ENCODE measurements around the gene OR2L3.
"Not testable (repeated sequence)": the region's sequence is repeated elsewhere in the genome, so short reads cannot be mapped to it uniquely, and the experiment has no call there.

The OR2L3 gene, protein sequence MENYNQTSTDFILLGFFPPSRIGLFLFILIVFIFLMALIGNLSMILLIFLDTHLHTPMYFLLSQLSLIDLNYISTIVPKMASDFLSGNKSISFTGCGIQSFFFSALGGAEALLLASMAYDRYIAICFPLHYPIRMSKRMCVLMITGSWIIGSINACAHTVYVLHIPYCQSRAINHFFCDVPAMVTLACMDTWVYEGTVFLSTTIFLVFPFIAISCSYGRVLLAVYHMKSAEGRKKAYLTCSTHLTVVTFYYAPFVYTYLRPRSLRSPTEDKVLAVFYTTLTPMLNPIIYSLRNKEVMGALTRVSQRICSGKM

DNA sequence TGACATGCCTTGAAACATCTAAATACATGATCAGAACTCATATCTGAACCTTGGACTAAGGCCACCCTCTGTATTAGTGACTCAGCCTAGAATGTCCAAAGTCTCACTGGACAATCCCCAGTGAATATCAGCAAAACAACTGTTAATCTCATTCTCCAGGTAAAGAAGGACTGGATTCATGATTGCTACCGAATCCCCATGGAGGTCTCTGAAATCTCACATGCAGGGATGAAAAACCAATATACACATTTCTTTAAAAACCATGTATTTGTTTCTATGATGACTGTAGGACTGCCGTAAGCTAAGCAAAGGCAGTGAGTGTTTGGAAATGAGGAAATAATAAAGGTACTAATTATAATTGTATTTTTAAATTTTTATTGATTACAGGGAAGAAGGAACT lies at the start of gene OR2L3:
Gene OR2L3, plus strand, starts transcription at position 301 of the 400 bp plus-strand sequence. CDS start 13,846 bp downstream, outside the sequence.
- no peak for DNase-seq

DNA sequence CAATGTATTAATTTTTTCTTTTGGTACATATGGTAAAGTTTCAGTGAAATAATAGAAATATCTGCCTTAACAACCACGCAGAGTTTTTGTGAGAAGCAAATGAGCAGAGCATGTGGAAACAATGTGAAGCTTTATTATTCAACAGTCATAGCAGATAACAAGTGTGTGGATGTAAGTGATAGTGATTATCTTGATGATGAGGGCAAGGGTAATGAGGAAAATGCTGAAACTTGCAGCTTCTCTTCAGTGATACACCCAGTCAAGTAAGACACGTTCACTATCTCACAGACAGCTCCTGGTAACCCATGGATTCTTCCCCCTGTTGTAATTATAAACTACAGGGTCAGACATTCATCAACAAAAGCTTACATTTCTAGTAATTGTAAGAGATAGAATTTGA lies 47.8 kb upstream of the OR2L3 start:
- DNase-seq: no peak

DNA sequence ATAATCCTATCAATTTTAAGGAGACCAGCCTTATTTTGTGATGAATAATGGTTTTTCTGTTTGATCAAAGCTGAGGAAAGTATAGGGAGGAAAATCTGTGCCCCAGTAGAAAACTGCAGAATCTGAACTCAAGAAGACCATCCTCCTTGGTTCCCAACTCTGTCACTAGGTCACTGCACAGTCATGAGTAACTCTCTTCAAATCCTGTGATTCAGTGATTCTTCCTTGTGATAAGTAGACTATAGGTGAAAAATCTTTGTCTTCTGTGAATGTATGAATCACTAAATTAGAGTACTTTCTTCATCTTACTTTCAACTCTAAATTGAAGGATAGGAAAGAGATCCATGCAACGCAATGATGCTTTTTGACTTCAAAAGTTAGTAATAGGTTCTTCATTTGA lies 46.5 kb upstream of the OR2L3 start:
- DNase-seq: no peak

DNA sequence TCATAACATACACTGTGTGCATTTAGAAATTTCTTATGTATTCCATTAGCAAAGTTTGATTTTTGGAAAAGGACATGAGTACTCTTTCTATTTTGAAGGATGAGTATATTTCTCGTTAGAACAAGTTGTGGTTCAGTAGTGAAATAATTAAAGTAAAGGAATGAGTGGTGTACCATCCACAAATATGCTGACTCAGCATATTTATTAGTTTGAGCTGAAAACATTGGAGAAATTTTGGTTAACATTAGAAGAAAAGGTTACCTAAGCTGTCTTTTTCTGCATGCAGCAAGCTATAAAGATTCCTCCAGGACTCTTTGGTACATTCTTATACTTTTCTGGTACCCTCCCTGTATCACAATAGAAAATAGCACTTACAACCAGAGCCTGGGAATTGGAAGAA lies 38.9 kb upstream of the OR2L3 start:
- no peak for DNase-seq

DNA sequence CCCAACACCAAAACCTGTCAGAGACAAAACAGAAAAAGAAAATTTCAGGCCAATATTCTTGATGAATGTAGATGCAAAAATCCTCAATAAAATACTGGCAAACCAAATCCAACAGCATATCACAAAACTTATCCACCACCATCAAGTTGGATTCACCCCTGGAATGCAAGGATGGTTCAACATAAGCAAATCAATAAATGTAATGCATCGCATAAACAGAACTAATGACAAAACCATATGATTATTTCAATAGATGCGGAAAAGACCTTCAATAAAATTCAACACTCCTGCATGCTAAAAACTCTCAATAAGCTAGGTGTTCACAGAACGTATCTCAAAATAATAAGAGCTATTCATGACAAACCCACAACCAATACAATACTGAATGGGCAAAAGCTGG lies 37.0 kb upstream of the OR2L3 start:
- no peak for DNase-seq

DNA sequence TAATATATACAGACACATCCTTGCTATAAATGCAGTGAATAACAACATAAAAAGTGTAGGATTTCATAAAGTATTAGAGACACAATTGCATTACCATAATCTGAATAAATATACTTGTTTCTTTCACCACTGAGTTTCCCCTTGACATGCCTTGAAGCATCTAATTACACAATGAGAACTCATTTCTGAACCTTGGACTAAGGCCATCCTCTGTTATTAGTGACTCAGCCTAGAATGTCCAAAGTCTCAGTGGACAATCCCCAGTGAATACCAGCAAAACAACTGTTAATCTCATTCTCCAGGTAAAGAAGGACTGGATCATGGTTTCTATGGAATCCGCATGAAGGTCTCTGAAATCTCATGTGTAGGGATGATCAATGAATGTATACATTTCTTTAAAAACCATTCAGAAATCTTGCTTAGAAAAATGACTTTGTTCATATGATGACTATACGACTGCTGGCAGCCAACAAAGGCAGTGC lies 33.4 kb upstream of the OR2L3 start, which contains the start of gene OR2L5:
Gene OR2L5, plus strand, starts transcription at position 432 of the 482 bp plus-strand sequence. CDS start 8,288 bp downstream, outside the sequence.
- no peak for DNase-seq

DNA sequence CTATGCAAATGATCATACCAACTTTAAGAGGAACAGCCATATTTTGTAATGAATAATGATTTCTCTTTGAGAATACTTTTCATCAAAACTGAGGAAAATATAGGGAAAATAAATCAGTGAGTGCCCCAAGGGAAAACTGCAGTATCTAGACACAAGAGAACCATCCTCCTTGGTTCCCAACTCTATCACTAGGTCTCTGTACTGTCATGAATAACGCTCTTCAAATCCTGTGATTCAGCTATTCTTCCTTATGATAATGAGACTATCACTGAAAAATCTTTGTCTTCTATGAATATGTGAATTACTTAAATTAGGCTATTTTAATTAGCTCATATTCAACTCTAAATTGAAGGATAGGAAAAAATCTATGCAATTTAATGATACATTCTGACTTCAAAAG lies 30.8 kb upstream of the OR2L3 start:
- no peak for DNase-seq

DNA sequence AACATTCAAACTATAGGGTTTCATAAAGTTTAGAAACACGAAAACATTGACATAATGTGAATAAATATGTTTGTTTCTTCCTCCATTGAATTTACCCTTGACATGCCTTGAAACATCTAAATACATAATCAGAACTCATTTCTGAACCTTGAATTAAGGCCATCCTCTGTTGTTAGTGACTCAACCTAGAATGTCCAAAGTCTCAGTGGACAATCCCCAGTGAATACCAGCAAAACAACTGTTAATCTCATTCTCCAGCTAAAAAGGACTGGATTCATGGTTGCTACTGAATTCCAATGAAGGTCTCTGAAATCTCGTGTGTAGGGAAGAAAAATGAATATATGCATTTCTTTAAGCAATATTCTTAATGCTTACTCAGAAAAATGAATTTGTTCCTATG lies 16.9 kb upstream of the OR2L3 start, which contains the start of gene OR2L2:
Gene OR2L2, plus strand, starts transcription at position 301 of the 400 bp plus-strand sequence. CDS start 8,198 bp downstream, outside the sequence.
- no peak for DNase-seq

DNA sequence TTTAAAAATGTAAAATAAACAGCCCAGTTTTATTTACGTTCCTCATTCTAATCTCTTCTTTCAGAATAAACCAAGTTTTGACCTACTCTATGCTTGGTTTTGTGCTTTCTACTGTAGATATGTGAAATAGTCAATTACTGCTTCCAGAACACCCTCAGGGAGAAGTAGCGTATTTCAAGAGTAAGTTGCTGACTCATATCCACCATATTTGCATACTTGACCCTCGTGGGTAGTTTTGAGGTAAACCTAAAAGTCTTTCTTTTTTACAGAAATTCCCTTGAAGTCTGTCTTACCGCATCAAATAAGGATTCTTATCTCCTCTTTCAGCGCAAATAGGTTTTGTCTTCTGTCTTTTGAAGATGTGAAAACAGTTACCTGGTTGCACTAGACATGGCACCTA lies 1.4 kb upstream of the OR2L3 start:
- DNase-seq: no peak

DNA sequence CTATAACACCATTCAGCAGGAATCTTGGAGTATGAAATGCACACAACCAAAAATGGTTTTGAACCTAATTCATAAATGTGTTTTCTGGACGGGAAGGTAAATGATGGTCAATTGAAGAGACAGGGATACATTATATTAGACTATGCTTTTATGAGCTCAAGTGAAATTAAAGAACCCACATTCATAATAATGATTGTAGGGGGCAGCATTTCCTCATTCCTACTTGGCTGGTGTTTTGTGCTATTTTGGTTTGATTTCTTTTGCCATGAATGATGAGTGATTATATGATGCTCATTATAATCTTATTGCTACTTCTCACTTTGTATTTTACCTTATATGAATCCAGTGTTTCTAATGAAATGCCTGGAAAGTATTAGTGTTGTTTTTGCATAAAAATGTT lies 372 bp downstream of the OR2L3 start:
- DNase-seq: no peak

DNA sequence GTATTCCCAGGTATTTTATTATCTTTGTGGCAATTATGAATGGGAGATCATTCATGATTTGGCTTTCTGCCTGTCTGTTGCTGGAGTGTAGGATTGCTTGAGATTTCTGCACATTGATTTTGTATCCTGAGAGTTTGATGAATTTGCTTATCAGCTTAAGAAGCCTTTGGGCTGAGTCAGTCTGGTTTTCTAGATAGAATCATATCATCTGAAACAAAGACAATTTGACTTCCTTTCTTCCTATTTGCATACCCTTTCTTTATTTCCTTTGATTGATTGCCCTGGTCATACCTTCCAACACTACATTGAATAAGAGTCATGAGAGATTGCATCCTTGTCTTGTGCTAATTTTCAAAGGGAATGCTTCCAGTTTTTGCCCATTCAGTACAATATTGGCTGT lies 8.0 kb downstream of the OR2L3 start:
- no peak for DNase-seq

DNA sequence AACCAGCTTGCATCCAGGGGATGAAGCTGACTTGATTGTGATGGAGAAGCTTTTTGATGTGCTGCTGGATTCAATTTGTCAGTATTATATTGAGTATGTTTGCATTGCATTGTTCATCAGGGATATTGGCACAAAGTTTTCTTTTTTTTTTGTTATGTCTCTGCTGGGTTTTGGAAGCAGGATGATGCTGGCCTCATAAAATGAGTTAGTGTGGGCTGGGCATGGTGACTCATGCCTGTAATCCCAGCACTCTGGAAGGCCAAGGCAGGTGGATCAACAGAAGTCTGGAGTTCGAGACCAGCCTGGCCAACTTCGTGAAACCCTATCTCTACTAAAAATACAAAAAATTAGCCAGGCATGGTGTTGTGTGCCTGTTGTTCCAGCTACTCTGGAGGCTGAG lies 8.6 kb downstream of the OR2L3 start:
- DNase-seq: no peak

DNA sequence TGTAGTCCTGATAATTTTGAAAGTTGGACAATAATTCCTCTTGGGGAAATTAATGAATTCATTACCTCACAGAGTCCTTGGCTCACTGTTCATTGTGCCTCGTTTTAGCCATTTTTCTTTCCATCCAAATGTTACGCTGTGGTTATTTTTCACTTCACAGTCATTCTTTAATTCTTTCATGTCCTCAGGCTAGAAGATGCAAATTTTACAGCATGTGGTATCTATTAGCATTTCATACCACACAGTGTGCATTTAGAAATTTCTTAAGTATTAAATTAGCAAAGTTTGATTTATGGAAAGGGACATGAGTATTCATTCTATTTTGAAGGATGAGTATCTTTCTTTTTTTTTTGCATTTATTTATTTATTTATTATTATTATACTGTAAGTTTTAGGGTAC lies 18.4 kb downstream of the OR2L3 start:
- no peak for DNase-seq

DNA sequence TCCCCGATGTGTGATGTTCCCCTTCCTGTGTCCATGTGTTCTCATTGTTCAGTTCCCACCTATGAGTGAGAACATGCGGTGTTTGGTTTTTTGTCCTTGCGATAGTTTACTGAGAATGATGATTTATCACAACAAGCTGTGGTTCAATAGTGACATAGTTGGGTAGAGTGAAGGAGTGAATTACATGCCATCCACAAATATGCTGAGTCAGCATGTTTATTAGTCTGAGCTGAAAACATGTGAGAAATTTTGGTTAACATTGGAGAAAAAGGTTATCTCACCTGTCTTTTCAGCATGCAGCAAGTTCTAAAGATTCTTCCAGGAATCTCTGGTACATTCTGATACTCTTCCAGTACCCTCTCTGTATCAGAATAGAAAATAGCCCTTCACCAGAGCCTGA lies 19.0 kb downstream of the OR2L3 start:
- no peak for DNase-seq

DNA sequence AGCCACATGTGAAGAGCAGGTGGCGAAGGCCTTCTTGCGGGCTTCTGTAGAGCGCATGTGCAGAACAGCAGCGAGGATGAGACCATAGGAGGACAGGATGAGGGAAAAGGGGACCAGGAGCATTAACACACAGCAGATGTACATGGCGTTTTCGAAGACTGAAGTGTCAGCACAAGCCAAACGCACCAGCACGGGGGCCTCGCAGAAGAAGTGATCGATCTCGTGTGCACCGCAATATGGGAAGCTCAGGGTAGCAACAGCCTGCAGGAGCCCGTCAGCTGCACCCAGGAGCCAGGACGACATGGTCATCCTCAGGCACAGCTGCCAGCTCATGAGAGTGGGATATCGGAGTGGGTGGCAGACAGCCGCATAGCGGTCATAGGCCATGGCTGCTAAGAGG lies 37.2 kb downstream of the OR2L3 start:
- not testable (repeated sequence) for DNase-seq

DNA sequence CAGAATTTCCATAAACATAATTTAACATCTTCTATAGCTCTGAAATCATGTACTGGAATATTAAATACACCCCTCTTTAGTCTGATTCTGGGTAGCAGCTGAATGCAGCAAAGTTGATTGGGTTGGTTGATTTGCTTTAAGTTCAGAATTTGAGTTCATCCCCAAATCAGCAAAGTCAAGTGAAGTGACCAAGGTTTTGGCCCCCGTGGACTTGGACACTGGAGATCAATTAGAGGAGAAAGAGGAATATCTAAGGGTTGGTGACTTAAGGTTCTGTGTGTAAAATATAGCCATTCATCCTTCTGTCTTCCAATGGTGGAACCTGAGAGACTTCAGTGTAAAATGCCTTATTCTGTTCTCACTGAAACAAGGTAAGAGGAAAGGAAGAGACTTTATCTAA lies 48.2 kb downstream of the OR2L3 start, which contains the start of gene OR2L13:
Gene OR2L13, plus strand, starts transcription at position 301 of the 400 bp plus-strand sequence. CDS start 4,192 bp downstream, outside the sequence.
- DNase-seq: no peak

DNA sequence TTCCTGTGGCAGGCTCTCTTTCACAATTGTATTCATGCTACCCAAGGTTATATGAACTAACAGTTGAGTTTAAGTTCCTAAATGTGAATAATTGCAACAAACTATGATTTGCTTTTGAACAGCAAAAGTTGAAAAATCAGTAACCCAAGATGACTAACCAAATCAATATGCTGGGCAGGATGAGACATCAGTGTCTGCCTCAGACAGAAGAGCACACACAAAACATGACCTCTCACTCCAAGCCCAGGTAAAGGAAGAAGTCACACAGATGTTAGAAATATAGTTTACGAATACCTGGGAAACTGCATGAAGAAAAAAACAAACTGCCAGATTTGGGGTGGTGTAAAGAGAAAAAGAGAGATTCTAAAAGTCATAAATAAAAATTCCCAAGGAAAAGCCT lies 51.9 kb downstream of the OR2L3 start:
- DNase-seq: no peak

DNA sequence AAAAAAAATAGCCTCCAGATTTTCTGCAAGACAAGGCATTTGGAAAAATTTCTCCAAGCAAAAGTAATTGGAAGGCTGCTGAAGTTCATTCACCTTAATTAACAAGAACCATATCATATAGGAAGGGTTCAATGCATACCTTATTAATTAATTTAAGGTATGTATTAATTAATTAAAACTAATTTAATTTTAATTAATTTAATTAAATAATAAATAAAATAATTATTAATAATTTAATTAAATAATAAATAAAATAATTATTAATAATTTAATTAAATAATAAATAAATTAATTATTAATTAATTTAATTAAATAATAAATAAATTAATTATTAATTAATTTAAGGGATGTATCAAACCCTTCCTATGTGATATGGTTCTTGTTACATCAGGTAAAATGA lies 56.2 kb downstream of the OR2L3 start:
- DNase-seq: no peak

DNA sequence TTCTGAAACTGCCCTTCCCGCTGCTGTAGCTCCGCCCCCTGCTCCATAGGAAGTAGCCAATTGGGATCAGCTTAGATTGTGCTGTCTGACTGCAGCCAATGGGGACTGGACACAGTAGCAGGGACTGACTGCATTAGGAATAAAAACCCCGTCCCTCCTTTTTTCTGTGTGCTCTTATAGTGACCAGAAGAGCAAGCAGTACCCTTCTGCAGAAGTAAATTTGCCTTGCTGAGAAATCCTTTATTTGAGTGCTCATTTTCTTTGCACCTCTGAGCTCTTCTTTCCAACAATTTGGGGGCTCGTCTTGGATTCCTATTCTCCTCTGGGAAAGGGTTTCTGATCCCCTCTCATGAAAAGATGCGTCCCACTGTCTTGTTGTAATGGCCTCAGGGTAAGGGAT lies 64.5 kb downstream of the OR2L3 start:
- DNase-seq: no peak
